ENCODE results near the gene MYO6. TPM values are rescaled to one million over a fixed set of nuclear protein-coding genes. Genes with fewer than 3 reads are reported as not detected.

The MYO6 gene
- total RNA-seq, 1 donor = 15.2 TPM

DNA sequence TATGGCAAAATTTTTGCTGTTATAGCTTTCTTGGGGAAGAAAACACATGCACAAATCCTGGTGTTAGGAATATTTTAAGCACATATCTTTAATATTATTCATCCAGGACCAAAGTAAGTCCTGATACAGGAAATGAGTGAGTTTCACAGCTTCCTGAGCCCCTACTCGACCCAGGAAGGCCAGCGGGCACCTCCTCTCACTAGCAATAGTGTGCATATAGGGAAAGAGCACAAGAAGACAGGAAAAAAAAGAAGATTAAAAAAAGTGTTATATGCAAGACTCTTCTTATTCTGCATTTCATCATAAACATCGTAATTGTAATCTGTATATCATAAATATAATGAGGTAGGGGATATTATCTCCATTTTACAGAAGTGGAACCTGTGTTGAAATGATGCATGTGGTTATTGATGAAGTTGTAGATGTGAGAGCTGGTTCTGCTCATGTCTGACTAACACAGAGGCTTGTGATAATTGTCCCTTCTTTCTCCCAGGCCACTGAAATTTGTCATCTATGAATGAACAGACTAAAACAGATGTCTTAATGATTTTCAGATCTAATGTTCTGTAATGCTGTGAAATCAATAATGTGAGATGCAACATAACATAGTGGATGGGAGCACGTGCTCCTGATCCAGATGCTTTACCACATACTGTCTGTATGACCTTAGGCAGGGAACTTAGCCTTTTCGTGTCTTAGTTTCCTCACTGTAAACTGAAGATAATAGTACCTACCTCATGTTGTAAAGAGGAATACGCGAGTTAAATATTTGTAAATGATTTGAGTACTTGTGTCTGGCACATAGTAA lies 101.2 kb downstream of the MYO6 start:
- Histone ChIP-seq H3K4me3 (ENCODE audit: insufficient read depth, low read length) (no peak overlapping the region), H3K9me3 (ENCODE audit: low read depth, low read length) (no peaks in the 10 kb centered on the region), H3K4me2 (ENCODE audit: insufficient read depth, low read length) (peak overlapping the region; percentile 23), H4K20me1 (ENCODE audit: insufficient read depth, low read length) (no peaks in the 10 kb centered on the region), H2AFZ (ENCODE audit: low read length) (no peak overlapping the region), H3K36me3 (ENCODE audit: insufficient read depth, low read length) (no peaks in the 10 kb centered on the region), H3K27ac (ENCODE audit: low read depth, low read length) (no peak overlapping the region), H3K4me1 (ENCODE audit: insufficient read depth, low read length) (peaks cover 10% of the 10 kb centered on the region), H3K27me3 (ENCODE audit: insufficient read depth, low read length) (no peaks in the 10 kb centered on the region), H3K79me2 (ENCODE audit: insufficient read depth, low read length) (no peaks in the 10 kb centered on the region)
- no peak for DNase-seq (ENCODE audit: insufficient read length, low spot score, missing footprints)
- TF ChIP-seq, protein P1, sequence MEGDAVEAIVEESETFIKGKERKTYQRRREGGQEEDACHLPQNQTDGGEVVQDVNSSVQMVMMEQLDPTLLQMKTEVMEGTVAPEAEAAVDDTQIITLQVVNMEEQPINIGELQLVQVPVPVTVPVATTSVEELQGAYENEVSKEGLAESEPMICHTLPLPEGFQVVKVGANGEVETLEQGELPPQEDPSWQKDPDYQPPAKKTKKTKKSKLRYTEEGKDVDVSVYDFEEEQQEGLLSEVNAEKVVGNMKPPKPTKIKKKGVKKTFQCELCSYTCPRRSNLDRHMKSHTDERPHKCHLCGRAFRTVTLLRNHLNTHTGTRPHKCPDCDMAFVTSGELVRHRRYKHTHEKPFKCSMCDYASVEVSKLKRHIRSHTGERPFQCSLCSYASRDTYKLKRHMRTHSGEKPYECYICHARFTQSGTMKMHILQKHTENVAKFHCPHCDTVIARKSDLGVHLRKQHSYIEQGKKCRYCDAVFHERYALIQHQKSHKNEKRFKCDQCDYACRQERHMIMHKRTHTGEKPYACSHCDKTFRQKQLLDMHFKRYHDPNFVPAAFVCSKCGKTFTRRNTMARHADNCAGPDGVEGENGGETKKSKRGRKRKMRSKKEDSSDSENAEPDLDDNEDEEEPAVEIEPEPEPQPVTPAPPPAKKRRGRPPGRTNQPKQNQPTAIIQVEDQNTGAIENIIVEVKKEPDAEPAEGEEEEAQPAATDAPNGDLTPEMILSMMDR (IDR thresholded peaks at IDR 0.05; ENCODE audit: extremely low read depth, low read depth, low read length) = no peak

- H3K27ac ChIP-seq (ENCODE audit: low read depth, low read length) = no peak overlapping the region
- H3K79me2 ChIP-seq (ENCODE audit: insufficient read depth, low read length) = no peaks in the 10 kb centered on the region
- no peaks in the 10 kb centered on the region for H3K36me3 ChIP-seq (ENCODE audit: insufficient read depth, low read length)
- H3K9me3 ChIP-seq (ENCODE audit: low read depth, low read length) = no peaks in the 10 kb centered on the region
- no peak overlapping the region for H2AFZ ChIP-seq (ENCODE audit: low read length)
- H3K4me1 ChIP-seq (ENCODE audit: insufficient read depth, low read length) = peaks cover 10% of the 10 kb centered on the region
- no peak overlapping the region for H3K4me2 ChIP-seq (ENCODE audit: insufficient read depth, low read length)
- H3K4me3 ChIP-seq (ENCODE audit: insufficient read depth, low read length) = no peak overlapping the region
- DNase-seq (ENCODE audit: insufficient read length, low spot score, missing footprints) = no peak
- H3K27me3 ChIP-seq (ENCODE audit: insufficient read depth, low read length) = no peaks in the 10 kb centered on the region
- TF ChIP-seq, protein P1 (IDR thresholded peaks at IDR 0.05; ENCODE audit: extremely low read depth, low read depth, low read length) = no peak
- H4K20me1 ChIP-seq (ENCODE audit: insufficient read depth, low read length) = no peaks in the 10 kb centered on the region
Observed at GRCh38 chr6:75852721-75853120, 103.7 kb downstream of the MYO6 start.

GRCh38 chr6:75853806-75854205 lies 104.8 kb downstream of the MYO6 start:
- H2AFZ ChIP-seq (ENCODE audit: low read length) = no peak overlapping the region
- H3K4me1 ChIP-seq (ENCODE audit: insufficient read depth, low read length) = peaks cover 10% of the 10 kb centered on the region
- no peaks in the 10 kb centered on the region for H3K79me2 ChIP-seq (ENCODE audit: insufficient read depth, low read length)
- TF ChIP-seq, protein P1 (IDR thresholded peaks at IDR 0.05; ENCODE audit: extremely low read depth, low read depth, low read length) = no peak
- H3K27ac ChIP-seq (ENCODE audit: low read depth, low read length) = no peak overlapping the region
- no peaks in the 10 kb centered on the region for H4K20me1 ChIP-seq (ENCODE audit: insufficient read depth, low read length)
- no peaks in the 10 kb centered on the region for H3K27me3 ChIP-seq (ENCODE audit: insufficient read depth, low read length)
- no peaks in the 10 kb centered on the region for H3K36me3 ChIP-seq (ENCODE audit: insufficient read depth, low read length)
- H3K4me3 ChIP-seq (ENCODE audit: insufficient read depth, low read length) = no peak overlapping the region
- H3K4me2 ChIP-seq (ENCODE audit: insufficient read depth, low read length) = no peak overlapping the region
- H3K9me3 ChIP-seq (ENCODE audit: low read depth, low read length) = no peaks in the 10 kb centered on the region
- DNase-seq (ENCODE audit: insufficient read length, low spot score, missing footprints) = no peak

DNA sequence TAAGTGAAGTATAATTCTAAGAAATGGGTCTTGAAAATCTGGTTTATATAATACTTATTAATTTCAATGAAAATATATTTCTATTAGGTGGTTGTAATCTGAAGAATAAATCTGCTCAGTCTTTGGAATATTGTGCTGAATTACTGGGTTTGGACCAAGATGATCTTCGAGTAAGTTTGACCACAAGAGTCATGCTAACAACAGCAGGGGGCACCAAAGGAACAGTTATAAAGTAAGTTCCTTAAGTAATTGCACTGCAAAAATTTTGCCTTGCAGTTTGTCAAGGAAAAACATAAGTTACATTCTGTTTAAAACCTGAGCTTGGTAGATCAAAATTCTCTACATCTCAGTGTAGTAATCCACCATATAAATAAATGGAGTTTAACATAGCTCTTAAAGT lies 106.0 kb downstream of the MYO6 start:
- Histone ChIP-seq H3K4me3 (ENCODE audit: insufficient read depth, low read length) (no peak overlapping the region), H3K9me3 (ENCODE audit: low read depth, low read length) (no peaks in the 10 kb centered on the region), H3K4me2 (ENCODE audit: insufficient read depth, low read length) (no peak overlapping the region), H3K27me3 (ENCODE audit: insufficient read depth, low read length) (no peaks in the 10 kb centered on the region), H3K27ac (ENCODE audit: low read depth, low read length) (no peak overlapping the region), H2AFZ (ENCODE audit: low read length) (no peak overlapping the region), H3K4me1 (ENCODE audit: insufficient read depth, low read length) (peaks cover 1% of the 10 kb centered on the region), H3K36me3 (ENCODE audit: insufficient read depth, low read length) (no peaks in the 10 kb centered on the region), H4K20me1 (ENCODE audit: insufficient read depth, low read length) (no peaks in the 10 kb centered on the region), H3K79me2 (ENCODE audit: insufficient read depth, low read length) (no peaks in the 10 kb centered on the region)
- peak; percentile 34 for DNase-seq (ENCODE audit: insufficient read length, low spot score, missing footprints)
- TF ChIP-seq, protein P1 (IDR thresholded peaks at IDR 0.05; ENCODE audit: extremely low read depth, low read depth, low read length) = peak; percentile 64

Data from osteoblast (primary cell).